Amniotic epithelial cell (primary cell): ENCODE data around the gene LRRC72.
"Not testable (repeated sequence)": the region's sequence is repeated elsewhere in the genome, so short reads cannot be mapped to it uniquely, and the experiment has no call there.

Experiments
- DNase-seq: peaks from one replicate; pipeline ENCODE4 v3.0.0-alpha.2; 2010; ENCODE audit warnings: low read depth

LRRC72 gene

DNA sequence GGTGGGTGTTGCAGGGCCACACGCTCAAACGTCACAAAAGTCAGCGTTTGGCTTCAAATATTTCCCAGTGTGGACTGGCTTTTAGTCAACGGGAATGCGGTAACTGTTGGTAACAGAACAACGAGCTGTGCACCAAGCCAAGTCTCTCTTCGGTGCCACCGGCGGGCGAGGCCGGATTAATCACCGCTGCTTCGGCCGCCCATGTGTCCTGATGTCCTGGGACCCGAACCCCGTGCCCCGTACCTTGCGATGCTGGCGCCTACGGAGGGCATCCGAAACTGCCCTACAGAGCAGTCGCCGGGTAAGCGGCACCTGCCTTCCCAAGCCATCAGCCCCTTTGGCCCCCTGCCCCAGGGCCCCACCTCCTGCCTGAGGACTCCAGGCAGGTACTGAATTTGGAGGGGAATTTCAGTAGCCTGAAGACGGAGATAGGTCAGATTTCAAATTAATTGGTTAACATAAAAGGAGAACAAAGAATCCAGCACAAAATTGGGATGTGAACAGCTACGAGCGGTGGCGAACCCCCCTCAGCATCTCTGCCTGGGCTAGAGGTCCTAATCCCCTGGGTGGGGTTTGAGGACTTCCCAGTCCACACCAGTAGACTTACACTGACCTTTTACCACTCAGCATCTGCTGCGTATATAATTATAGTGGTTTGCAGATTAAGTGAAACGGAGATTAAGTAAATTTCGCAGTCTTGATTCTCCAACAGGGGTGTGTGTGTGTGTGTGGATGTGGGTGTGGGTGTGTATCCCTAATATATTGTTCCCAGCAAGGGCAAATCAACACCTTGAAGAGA lies at the start of gene LRRC72:
TSS of gene LRRC72 (plus strand) at position 84 of the 799 bp plus-strand sequence. CDS start at position 212, 128 bp downstream.
- no peak for DNase-seq

DNA sequence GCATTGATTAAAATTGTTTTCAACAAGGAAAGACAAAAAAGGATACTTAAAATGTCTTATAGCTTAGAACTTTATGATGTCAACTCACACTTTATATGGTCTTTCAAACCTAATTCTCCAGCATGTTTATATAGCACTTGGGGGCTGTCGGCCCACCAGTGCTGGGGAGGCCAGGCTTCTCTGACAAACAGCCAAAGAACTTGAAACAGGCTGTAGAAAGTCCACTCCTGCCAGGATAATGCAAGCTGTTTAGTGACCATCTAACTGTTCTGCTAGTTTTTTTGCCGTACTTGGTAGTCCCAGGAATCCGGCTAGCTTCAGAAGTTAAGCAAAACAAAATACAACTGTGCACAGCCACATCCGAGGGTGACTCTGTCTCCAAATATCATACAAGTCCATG lies 47.5 kb upstream of the LRRC72 start:
- DNase-seq: no peak

DNA sequence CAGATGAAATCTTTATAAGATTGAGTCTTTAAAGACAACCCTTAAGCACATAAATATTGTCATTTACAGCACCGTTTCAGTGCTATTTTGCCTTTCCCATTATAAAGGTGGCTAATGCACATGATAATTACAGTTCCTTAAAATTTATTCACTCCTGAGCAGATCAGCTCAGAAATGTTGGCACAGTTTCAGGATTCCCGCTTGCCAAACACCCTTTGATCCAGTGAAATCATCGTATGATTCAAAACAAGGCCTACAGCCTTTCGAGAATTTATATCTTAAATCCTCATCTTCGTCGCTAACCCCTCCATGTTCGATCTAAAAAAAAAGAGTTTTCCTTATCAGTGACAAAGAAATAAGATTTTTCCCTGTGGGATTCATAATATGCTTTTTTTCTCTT lies 47.0 kb upstream of the LRRC72 start:
- peak; percentile 24 for DNase-seq

DNA sequence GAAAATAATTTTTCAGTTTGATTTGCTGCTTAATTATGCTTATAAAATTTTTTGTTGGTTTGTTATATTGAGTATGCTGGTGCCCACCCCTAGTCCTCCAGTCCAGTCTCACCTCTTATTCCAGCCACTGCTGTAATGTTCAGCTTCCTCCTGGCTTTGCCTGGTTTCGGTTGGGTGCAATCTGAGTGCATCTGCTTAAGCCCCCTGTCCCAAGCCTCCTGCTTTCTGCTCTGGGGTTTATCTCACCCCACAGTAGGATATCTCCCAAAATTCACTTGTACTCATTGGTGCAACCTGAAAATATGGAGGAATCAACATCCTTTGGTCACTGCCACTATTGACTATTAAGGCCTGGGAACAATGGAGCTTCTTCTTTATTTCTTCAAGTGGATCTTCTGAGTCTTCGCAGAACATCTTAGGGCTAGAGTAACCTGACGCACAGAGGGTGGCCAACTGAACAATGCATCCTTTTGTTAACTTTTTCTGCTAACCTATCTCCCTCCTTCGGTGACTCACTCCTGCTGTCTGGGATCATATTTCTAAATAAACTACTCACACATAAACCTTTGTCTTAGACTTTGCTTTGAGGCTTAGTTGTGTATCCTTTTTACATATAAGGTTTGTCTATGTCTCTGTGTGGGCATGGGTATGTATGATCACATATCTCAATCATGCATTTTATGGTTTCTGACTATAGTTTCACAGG lies 42.0 kb upstream of the LRRC72 start:
- DNase-seq: peak; percentile 52

DNA sequence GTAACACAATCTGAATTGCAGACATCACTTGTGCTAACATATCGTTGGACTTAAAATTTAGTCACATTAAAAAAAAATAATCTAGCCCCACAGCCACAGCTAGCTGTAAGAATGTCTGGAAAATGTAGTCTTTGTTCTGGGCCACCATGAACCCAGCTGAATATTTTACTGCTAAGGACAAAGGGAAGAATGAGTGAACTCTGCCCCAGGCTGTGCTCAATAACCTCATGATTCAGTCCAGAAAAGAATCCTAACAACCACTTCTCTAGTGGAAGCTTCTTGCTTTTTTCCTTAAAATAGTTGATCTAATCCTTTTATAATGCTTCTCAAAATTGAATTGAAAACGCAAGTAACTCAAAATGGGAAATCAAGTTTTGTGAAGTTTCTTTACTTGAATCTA lies 35.5 kb upstream of the LRRC72 start:
- DNase-seq: no peak

DNA sequence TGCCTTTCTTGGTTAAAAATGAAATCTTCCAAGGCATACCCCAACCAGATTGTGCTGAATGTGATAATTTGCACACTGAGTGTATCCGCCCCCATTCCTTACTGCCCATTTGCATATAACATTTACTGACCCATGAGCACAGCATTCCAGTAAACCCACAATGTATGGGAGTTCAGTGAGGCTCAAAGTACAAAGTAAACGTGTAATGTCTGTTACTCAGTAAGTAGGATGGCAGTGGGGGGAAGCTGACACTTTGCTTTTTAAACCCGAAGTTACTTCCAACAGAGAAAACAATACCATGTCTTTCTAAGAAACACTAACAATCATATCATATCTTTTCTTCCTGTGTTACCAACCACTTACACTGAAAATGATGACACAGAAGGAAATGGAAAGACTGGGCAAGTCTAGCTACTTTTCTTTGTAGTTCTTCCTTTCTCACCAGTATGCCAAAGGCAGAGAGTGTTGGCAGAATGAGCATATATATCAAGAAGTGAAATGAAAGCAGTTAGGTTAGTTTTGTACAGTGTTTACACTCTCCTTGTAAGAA lies 34.0 kb upstream of the LRRC72 start:
- DNase-seq: no peak

DNA sequence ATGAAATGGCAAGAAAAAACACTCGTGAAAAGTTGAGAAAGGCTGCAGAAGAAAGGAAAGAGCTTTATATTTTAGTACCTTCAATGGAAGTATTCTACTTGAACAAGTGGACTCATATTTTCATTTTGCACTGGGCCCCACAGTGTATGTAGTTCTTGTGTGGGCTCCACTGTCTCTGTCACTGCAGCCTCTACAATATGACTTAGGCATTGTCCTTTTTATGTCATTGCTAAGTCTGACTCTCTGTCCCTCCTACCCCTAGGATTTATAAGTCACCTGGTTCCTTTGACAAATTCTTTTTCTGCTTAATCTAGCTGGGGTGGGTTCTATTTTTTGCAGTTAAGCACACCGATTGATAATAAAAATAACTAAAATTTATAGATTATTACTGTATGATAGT lies 33.4 kb upstream of the LRRC72 start:
- DNase-seq: no peak

DNA sequence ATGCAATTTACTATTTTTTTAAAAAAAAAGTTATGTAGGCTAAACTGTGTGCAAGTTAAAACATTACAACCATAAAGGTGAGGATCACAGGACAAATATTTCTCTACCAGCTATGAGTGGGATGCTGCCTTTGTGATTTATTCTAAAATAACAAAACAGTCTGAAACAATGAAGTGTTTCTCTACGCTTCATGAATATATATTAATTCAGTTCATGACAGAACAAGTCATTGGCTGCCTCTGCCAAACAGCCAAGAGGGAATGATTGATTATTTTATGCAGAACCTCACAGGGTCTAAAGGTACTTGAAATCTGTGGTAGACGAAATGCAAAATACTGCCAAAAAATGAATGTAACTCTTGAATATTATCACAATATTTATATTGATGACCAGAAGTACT lies 32.1 kb upstream of the LRRC72 start:
- DNase-seq: no peak

DNA sequence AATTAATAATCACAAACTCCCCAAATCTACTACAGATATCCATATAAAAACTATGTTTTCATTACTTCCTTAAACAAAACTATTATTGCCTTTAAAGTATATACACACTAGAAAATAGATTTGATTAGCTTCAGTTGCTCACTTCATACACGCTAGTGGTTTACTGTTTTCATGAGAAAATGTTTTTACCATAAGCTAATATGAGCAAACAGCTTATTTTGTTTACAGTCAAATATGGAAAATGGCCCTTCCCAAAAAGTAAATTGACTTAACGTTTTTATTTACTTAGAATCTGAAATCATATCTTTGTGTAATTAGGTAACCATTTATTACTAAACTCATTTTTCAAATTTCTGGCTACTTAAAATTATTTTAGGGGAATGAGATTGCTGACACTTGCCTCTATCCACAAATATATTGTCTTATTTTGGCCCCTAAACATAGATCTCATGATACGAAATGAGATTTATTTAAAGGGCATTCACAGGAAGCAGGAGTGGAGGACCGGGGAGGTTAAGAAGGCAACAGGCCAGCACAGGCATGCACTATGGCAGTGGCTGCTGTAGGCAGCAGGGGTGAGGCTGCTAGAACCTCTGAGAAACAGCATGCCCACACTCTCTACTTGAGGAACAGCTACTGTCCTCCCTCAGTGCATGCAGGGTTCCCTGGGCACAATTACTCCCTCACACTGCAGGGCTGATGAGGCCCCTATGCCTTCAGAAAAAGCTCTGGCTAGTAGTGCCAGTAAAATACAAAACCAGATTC lies 31.5 kb upstream of the LRRC72 start:
- DNase-seq: no peak

DNA sequence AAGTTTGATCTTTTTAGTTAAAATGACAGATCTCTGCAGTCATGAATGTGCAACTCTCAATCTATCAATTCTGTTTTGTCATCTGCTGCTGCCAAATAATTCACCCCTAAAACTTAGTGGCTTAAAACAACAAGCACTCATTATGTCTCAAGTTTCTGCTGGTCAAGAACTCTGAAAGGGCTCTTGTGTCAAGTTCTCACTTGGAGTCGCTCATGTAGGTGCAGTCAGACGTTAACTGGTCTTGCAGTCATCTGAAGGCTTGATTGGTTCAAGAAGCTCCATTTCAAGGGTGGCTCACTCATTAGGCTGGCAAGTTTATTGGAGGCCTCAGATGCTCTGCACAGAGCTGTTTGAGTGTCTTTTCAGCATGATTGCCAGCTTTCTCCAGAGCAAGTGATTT lies 28.5 kb upstream of the LRRC72 start:
- no peak for DNase-seq

DNA sequence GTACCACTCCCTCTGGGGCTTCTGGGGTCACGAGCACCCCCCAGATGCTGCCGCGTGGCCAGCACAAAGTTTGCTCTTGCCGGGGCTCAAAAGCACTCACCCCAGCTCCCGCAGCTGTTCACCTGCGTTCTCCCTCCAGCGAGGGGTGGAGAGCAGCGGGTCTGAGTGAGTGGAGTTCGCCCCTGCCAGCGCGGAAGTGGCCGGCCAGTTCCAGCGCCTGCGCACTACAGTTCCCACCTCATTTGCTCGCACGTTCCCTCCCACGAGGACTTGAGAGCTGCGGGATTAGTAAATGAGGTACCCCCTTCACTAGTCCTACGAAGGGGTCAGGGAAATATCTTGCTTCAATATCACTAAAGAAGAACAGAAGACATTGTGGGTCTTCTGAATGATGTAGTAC lies 24.3 kb upstream of the LRRC72 start:
- no peak for DNase-seq

DNA sequence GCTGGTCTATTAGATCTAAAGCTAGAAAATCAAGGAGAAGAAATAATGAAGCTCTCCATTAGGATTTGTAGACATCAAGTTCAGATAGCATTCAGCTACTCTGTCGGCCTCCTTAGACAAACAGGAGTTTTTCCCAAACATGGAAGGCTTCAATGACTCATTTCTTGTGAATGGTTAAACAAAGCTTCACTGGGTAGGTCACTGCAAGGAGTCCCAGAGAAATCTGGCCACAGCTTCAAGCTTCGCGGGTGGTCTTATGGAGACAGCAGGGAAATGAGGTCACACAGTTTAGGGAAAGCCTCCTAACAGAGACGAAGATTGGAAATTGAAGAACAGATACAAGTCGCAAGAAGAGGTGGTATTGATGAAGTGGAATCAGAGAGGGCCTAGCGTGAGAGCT lies 22.6 kb upstream of the LRRC72 start:
- peak; percentile 10 for DNase-seq

DNA sequence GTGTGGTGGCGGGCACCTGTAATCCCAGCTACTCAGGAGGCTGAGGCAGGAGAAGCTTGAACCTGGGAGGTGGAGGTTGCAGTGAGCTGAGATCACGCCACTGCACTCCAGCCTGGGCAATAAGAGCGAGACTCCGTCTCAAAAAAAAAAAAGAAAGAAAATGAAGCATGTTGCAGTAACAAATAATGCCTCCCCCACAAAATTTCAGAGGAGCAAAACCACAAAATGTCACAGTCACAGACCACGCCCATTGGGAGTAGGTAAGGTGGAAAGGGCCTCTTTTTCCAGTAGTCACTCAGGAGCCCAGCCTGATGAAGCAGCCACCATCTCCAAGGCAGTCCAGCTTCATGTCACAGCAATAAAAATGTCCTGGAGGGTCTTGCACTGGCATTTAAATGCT lies 20.2 kb upstream of the LRRC72 start:
- DNase-seq: not testable (repeated sequence)

DNA sequence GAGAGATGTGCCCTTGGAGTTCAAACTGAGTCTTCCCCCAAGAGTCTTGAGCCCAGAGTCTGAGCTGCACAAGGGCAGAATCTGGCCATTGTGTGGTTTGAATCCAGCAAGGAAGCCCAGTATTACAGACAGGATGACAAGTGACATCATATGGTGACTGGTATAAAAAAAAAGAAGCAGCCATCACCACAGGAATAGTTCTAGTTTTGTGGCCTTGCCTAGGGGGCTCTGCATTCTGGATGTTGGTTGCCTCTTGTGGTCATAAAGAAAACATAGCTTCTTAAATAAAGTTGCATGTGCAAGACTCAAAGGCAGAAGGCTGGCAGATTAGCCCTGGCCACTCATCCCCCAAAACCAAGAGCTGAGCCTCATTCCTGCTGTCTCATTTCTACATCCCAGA lies 16.8 kb upstream of the LRRC72 start:
- no peak for DNase-seq

DNA sequence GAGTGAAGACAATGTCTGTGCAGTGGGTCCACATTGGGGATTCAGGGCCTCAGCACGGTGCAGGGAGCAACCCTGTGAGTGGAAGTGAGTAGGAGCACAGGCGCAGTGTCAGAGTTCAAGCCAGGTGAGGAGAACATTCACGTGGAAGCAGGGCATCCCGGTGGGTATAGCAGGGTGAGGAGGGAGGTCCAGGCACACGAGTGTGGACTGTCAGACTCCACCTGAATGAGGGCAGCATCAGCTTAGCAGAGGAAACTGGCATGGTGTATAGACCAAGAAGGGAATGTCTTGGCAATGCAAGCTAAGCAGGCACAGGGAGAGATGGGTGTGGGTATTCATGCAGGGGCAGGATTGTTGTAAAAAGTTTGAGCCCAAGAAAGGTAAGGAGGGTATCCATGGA lies 15.3 kb upstream of the LRRC72 start:
- DNase-seq: no peak

DNA sequence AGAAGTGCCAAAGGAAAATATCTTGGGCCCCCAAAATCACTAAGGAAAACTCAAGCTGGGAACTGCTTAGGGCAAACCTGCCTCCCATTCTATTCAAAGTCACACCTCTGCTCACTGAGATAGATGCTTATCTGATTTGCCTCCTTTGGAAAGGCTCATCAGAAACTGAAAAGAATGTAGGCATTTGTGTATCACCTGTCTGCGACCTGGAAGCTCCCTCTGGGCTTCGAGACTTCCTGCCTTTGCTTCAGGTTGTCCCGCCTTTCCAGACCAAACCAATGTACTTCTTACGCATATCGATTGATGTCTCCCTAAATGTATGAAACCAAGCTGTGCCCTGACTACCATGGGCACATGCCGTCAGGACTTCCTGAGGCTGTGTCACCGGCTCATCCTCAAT lies 14.5 kb upstream of the LRRC72 start:
- no peak for DNase-seq

DNA sequence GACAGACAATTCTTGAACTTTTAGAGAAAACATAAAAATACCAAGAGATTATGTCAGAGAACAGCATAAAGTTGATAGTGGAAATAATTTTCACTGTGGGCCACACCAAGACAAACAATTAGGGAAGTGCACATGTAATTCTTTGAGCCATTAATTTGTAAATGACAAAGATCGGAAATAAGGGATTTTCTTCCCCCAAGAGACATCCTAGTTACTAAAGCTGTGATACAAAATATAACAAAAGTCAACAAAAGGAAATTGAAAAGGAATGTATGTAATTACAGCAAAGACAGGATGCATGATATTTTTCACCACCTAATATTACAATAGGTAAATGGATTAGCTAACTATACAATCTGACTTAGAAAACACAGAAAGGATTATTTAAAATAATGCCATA lies 12.4 kb upstream of the LRRC72 start:
- DNase-seq: no peak

DNA sequence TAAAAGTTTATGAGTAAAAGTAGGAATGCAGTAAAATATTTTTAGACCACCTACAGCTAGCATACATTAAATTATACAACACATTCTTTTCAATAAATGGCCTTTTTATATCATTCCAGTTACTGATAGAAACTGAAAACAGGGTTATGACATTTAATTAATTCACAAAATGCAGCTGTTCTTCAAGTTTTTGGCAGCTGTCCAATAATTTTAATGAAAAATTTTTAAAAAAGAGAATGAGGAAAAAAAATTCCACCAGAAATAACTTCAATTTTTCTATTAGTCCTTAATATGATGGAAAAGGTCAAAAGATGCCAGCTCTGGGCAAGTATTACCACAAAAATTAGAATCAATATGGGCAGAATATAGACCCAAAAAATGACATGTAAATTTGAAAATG lies 11.9 kb upstream of the LRRC72 start:
- DNase-seq: no peak

DNA sequence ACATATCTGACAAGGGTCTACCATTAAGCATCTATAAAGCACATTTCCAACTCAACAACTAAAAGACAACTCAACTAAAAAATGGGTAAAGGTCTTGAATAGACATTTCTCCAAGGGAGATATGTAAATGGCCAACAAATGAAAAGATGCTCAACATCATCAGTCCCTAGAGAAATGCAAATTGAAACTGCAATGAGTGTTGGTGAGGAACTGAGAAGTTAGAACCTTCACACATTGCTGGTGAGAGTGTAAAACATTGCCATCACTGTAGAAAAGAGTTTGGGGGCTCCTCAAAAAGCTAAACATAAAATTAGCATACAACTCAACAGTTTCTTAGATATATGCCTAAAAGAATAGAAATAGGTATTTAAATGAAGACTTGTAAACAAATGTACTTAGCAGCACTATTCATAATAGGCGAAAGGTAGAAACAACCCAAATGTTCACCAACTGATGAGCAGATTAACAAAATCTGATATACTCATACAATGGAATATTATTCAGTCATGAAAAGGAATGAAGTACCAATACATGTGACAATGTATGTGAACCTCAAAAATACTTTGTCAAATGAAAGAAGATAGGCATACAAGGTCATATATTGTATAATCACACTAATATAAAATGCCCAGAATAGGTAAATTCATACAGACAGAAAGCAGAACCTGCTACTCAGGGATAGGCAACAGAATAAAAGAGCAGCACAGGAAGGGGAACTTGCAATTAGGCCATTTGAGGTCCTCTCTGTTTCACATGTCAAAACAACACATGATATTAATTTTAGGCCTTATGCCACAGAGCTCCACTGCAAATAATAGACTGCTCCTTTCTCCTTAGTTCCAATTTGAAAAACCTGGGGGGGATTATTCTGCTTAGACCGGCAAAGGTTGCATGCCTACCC lies 10.6 kb upstream of the LRRC72 start:
- DNase-seq: no peak

DNA sequence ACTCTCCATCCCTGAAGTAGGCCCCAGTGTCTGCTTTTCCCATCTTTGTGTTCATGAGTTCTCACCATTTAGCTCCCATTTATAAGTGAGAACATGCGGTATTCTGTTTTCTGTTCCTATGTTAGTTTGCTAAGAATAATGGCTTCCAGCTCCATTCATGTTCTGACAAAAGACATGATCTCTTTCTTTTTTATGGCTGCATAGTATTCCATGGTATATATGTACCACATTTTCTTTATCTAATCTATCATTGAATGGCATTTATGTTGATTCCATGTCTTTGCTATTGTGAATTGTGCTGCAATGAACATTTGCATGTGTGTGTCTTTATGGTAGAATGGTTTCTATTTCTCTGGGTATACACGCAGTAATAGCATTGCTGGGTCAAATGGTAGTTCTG lies 6.6 kb upstream of the LRRC72 start:
- DNase-seq: not testable (repeated sequence)

DNA sequence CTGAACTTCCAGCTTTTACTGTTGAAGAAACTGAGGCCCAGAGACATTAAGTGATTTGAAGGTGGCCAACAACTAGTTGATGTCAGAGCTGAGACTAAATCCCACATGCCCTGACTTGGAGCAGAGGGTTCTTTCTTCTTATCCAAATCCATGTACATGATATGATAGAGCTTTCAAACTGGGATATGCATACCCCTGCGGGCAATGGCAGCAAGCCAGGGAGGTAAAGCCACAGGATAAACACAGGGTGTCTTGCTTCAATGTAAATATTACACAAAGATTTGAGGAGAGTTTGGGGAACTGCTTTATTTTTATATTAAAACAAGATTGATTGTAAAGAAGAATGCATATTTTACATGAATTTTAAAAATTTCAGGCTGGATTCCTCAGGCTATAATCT lies 2.3 kb upstream of the LRRC72 start:
- no peak for DNase-seq

DNA sequence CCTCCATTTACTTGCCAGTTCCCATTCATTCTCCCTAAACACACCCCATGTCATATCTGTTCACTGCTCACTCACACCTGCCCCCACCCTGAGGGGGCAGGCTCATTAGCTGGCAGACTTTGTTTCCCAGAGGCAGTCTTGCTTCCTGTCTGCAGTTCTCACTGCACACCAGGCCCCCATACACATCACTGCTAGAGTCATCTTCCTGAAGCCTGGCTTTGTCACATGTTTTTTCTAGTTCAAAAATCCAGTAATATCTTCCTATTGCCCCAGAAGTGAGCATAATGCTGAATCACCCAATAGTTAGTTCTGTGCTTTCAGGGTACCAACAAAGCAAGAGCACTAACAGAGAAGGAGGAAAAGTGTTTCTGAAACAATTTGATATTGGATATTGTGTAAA lies 1.9 kb downstream of the LRRC72 start:
- peak; percentile 1 for DNase-seq
